Activated B cell treated with CpG ODN at 0.5 μM for 24 hours (primary cell): ENCODE measurements around the gene EFCAB11. TPM values are rescaled to one million over a fixed set of nuclear protein-coding genes. Genes with fewer than 3 reads are reported as not detected.

ENCODE experiments used
- ATAC-seq: fragments of 200-7000 bp; cut with Tn5 transposase; one replicate; pipeline ENCODE4 v1.10.0; 2021; ENCODE audit warnings: low read depth, mild to moderate bottlenecking, moderate library complexity
- CTCF ChIA-PET: fragments of 350-600 bp; sonication (Branson Sonifier 250); formaldehyde crosslinking; loops from one replicate; lab custom pipeline; 2021; ENCODE audit warnings: antibody characterized with exemption; lab: Charles Lee
- POLR2A ChIA-PET: fragments of 350-600 bp; sonication (Branson Sonifier 250); formaldehyde crosslinking; loops from one replicate; lab custom pipeline; 2021; ENCODE audit warnings: antibody characterized with exemption; lab: Charles Lee
- DNase-seq: peaks from one replicate; pipeline ENCODE4 v3.0.0; 2022
- H3K27ac Mint-ChIP-seq: one replicate; pipeline ENCODE4 v1.8.0; 2020; ENCODE audit warnings: mixed read lengths
- H3K27me3 Mint-ChIP-seq: one replicate; pipeline ENCODE4 v1.8.0; 2021; ENCODE audit warnings: mixed read lengths
- H3K36me3 Mint-ChIP-seq: one replicate; pipeline ENCODE4 v1.8.0; 2021; ENCODE audit warnings: low read depth, mixed read lengths
- H3K4me1 Mint-ChIP-seq: one replicate; pipeline ENCODE4 v1.8.0; 2021; ENCODE audit warnings: mixed read lengths
- H3K4me3 Mint-ChIP-seq: one replicate; pipeline ENCODE4 v1.8.0; 2020; ENCODE audit warnings: mild to moderate bottlenecking, mixed read lengths
- H3K9me3 Mint-ChIP-seq: one replicate; pipeline ENCODE4 v1.8.0; 2020; ENCODE audit warnings: mixed read lengths
- intact Hi-C: fragments of 100-400 bp; cut with micrococcal nuclease; formaldehyde crosslinking; loops from one replicate; pipeline ENCODE4 v1.15.1; 2024
- total RNA-seq: library from RNA; stranded (reverse); gene quantifications from 2 replicates; pipeline ENCODE4 v1.2.3, GENCODE V29; 2022
- TF ChIP-seq, protein P1 (sequence below): fragments of 200-600 bp; IDR thresholded peaks from one replicate; pipeline ENCODE4 v1.8.0; 2022; ENCODE audit warnings: antibody characterized with exemption, mild to moderate bottlenecking

Gene EFCAB11
- total RNA-seq, 1 donor from 2014 or later = 7.5 TPM

GRCh38 chr14:89986462-89987160, 32.1 kb upstream of the EFCAB11 start:
- H3K4me3 Mint-ChIP-seq = no peak overlapping the region
- no peaks in the 10 kb centered on the region for H3K9me3 Mint-ChIP-seq
- intact Hi-C loops = no loop called here
- ChIA-PET POLR2A (no interaction called here), CTCF (interaction anchor here (1.4 kb wide), 1 partner anchor 13 kb away, joined by 4 read pairs; no protein-coding TSS in a partner anchor)
- peaks cover 78% of the 10 kb centered on the region for H3K36me3 Mint-ChIP-seq
- no peak overlapping the region for H3K27ac Mint-ChIP-seq
- H3K4me1 Mint-ChIP-seq = no peaks in the 10 kb centered on the region
- DNase-seq (no peak), ATAC-seq (no peak)
- TF ChIP-seq, protein P1, sequence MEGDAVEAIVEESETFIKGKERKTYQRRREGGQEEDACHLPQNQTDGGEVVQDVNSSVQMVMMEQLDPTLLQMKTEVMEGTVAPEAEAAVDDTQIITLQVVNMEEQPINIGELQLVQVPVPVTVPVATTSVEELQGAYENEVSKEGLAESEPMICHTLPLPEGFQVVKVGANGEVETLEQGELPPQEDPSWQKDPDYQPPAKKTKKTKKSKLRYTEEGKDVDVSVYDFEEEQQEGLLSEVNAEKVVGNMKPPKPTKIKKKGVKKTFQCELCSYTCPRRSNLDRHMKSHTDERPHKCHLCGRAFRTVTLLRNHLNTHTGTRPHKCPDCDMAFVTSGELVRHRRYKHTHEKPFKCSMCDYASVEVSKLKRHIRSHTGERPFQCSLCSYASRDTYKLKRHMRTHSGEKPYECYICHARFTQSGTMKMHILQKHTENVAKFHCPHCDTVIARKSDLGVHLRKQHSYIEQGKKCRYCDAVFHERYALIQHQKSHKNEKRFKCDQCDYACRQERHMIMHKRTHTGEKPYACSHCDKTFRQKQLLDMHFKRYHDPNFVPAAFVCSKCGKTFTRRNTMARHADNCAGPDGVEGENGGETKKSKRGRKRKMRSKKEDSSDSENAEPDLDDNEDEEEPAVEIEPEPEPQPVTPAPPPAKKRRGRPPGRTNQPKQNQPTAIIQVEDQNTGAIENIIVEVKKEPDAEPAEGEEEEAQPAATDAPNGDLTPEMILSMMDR = no peak
- no peaks in the 10 kb centered on the region for H3K27me3 Mint-ChIP-seq

- peaks cover 77% of the 10 kb centered on the region for H3K36me3 Mint-ChIP-seq
- H3K27ac Mint-ChIP-seq = no peak overlapping the region
- ChIA-PET CTCF (interaction anchor here (2.0 kb wide), 1 partner anchor 10 kb away, joined by 18 read pairs; no protein-coding TSS in a partner anchor), POLR2A (no interaction called here)
- intact Hi-C loops = no loop called here
- no peak overlapping the region for H3K4me3 Mint-ChIP-seq
- H3K9me3 Mint-ChIP-seq = no peaks in the 10 kb centered on the region
- TF ChIP-seq, protein P1 = no peak
- DNase-seq = no peak
- no peak for ATAC-seq
- H3K4me1 Mint-ChIP-seq = no peaks in the 10 kb centered on the region
- no peaks in the 10 kb centered on the region for H3K27me3 Mint-ChIP-seq
These were observed 28.8 kb upstream of the EFCAB11 start for GRCh38 chr14:89983375-89983774.

- intact Hi-C loops = no loop called here
- CTCF ChIA-PET = no interaction called here
- no peaks in the 10 kb centered on the region for H3K9me3 Mint-ChIP-seq
- TF ChIP-seq, protein P1 = no peak
- no peak overlapping the region for H3K27ac Mint-ChIP-seq
- DNase-seq (no peak), ATAC-seq (no peak)
- H3K4me1 Mint-ChIP-seq = no peaks in the 10 kb centered on the region
- POLR2A ChIA-PET = no interaction called here
- H3K27me3 Mint-ChIP-seq = no peaks in the 10 kb centered on the region
- peaks cover 75% of the 10 kb centered on the region for H3K36me3 Mint-ChIP-seq
- no peak overlapping the region for H3K4me3 Mint-ChIP-seq
These were observed 24.1 kb upstream of the EFCAB11 start for GRCh38 chr14:89978656-89979055.

DNA sequence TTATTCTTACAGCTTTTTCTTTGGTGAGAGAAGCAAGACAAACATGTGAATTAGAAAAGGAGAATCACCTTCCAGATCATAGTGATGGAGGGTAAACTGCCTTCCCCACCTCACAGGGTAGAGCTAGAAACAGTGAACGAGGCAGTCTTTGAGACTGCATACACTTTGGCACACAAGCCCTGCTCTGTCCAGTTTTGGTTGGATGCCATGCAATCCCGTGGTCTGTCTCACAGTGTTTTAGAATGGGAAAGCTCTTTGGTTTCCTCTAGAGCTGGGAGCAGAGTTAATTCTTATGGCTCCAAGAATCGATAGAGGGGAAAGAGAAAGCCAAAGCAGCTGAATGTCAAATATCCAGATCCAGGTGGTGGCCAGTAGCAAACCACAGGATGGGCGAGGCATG, 23.1 kb upstream of the EFCAB11 start:
- Mint-ChIP-seq H3K4me1 (no peaks in the 10 kb centered on the region), H3K27ac (no peak overlapping the region), H3K27me3 (no peaks in the 10 kb centered on the region), H3K4me3 (no peak overlapping the region), H3K9me3 (no peaks in the 10 kb centered on the region), H3K36me3 (peaks cover 77% of the 10 kb centered on the region)
- no peak for ATAC-seq
- POLR2A ChIA-PET = no interaction called here
- CTCF ChIA-PET = interaction anchor here (2.1 kb wide), 1 partner anchor 39 kb away, joined by 6 read pairs; no protein-coding TSS in a partner anchor
- no peak for DNase-seq
- intact Hi-C loops = no loop called here
- TF ChIP-seq, protein P1 = no peak

- ChIA-PET CTCF (interaction anchor here (0.8 to 5.3 kb wide), 9 partner anchors 9 to 785 kb away, joined by 3 to 48 read pairs (median 12); partner anchors contain the start of genes EFCAB11, PSMC1 and TDP1), POLR2A (interaction anchor here (1.4 kb wide), 1 partner anchor 17 kb away, joined by 5 read pairs; no protein-coding TSS in a partner anchor)
- ATAC-seq (peak; percentile 60), DNase-seq (no peak)
- Mint-ChIP-seq H3K36me3 (peaks cover 78% of the 10 kb centered on the region), H3K27me3 (no peaks in the 10 kb centered on the region), H3K4me1 (no peaks in the 10 kb centered on the region), H3K27ac (no peak overlapping the region), H3K4me3 (no peak overlapping the region), H3K9me3 (no peaks in the 10 kb centered on the region)
- TF ChIP-seq, protein P1 = peak; percentile 83
- intact Hi-C loops = loop anchor here (1.0 to 5.0 kb wide), 5 partner anchors 17 to 785 kb away; partner anchors contain the start of gene CALM1
These were observed 18.8 kb upstream of the EFCAB11 start for GRCh38 chr14:89973234-89973823.
